OCI-LY7 (cell line): ENCODE measurements around the gene RBM5. TPM values are rescaled to one million over a fixed set of nuclear protein-coding genes. Genes with fewer than 3 reads are reported as not detected.

ENCODE experiments used
- BruUV-seq: library from RNA; stranded (reverse); fragments of 400-500 nt; replicated peaks from 2 replicates; lab custom pipeline; 2021; lab: Mats Ljungman, UMichigan
- CTCF ChIA-PET: fragments of 300-600 bp; sonication (Branson Sonifier 250); formaldehyde crosslinking; loops from one replicate; lab custom pipeline; 2022; ENCODE audit warnings: antibody characterized with exemption; ENCODE audit not compliant: unreplicated experiment; lab: Charles Lee
- POLR2A ChIA-PET: fragments of 300-600 bp; sonication (Branson Sonifier 250); formaldehyde crosslinking; loops from one replicate; lab custom pipeline; 2022; ENCODE audit warnings: antibody characterized with exemption; lab: Charles Lee
- DNase-seq: peaks from one replicate; pipeline ENCODE4 v3.0.0-alpha.2; 2015; ENCODE audit warnings: low spot score
- H2AFZ ChIP-seq: fragments of 200-600 bp; sonication (generic), shearing (Covaris generic); 2 replicates; pipeline ENCODE4 v1.6.1; 2014; ENCODE audit warnings: mild to moderate bottlenecking, antibody characterized with exemption, low read length, moderate library complexity
- H3K27ac ChIP-seq: fragments of 200-600 bp; sonication (generic); 2 replicates; pipeline ENCODE4 v1.5.1; 2014; ENCODE audit warnings: mixed run types, low read depth, mild to moderate bottlenecking, moderate library complexity, low read length, inconsistent platforms; ENCODE audit not compliant: poor library complexity, severe bottlenecking
- H3K36me3 ChIP-seq: fragments of 200-600 bp; sonication (generic); 2 replicates; pipeline ENCODE4 v1.6.1; 2014; ENCODE audit warnings: mild to moderate bottlenecking, antibody characterized with exemption, low read length, moderate library complexity, mixed read lengths; ENCODE audit not compliant: insufficient read depth
- H3K4me1 ChIP-seq: fragments of 200-600 bp; sonication (generic); 2 replicates; pipeline ENCODE4 v1.5.1; 2014; ENCODE audit warnings: mild to moderate bottlenecking, low read length; ENCODE audit not compliant: insufficient read depth, poor library complexity, severe bottlenecking
- H3K4me2 ChIP-seq: fragments of 200-600 bp; sonication (generic); 2 replicates; pipeline ENCODE4 v1.6.1; 2014; ENCODE audit warnings: mild to moderate bottlenecking, low read length
- H3K4me3 ChIP-seq: fragments of 200-600 bp; sonication (generic); 2 replicates; pipeline ENCODE4 v1.5.1; 2014; ENCODE audit warnings: mild to moderate bottlenecking, low read depth, low read length; ENCODE audit not compliant: poor library complexity, severe bottlenecking
- H3K79me2 ChIP-seq: fragments of 200-600 bp; sonication (generic); 2 replicates; pipeline ENCODE4 v1.6.1; 2016; ENCODE audit warnings: low read depth, mild to moderate bottlenecking, low read length, moderate library complexity, mixed read lengths; ENCODE audit not compliant: insufficient read depth
- H3K9me2 ChIP-seq: fragments of 200-600 bp; sonication (generic); 2 replicates; pipeline ENCODE4 v1.6.1; 2016; ENCODE audit warnings: mild to moderate bottlenecking, low read length, mixed read lengths; ENCODE audit not compliant: insufficient read depth
- H3K9me3 ChIP-seq: fragments of 200-600 bp; sonication (generic); 2 replicates; pipeline ENCODE4 v1.6.1; 2014; ENCODE audit warnings: mild to moderate bottlenecking, mixed run types, low read length, mixed read lengths
- H4K20me1 ChIP-seq: fragments of 200-600 bp; sonication (generic); 2 replicates; pipeline ENCODE4 v1.6.1; 2014; ENCODE audit warnings: mild to moderate bottlenecking, antibody characterized with exemption, low read length, moderate library complexity, mixed read lengths; ENCODE audit not compliant: insufficient read depth
- EZH2phosphoT487 ChIP-seq: fragments of 200-600 bp; sonication (generic); IDR thresholded peaks from 2 replicates; pipeline ENCODE4 v1.6.1; 2018; ENCODE audit warnings: low read depth, borderline replicate concordance, mild to moderate bottlenecking, mixed run types, antibody characterized with exemption, low read length, moderate library complexity, mixed read lengths
- intact Hi-C: fragments of 100-400 bp; cut with micrococcal nuclease; formaldehyde crosslinking; loops from one replicate; pipeline ENCODE4 v1.10.0; 2022; ENCODE audit not compliant: unreplicated experiment
- total RNA-seq, 2 experiments: library from RNA; depleted of rRNA in 1 of 2; stranded (reverse); fragments of >200 nt in 1 of 2; shearing (Covaris generic) in 1 of 2; gene quantifications; 2 replicates each; pipeline ENCODE4 v1.2.3, GENCODE V29; 2014 to 2022

The RBM5 gene
- total RNA-seq, 2 experiments from 2014 or later = 139 to 197 TPM

GRCh38 chr3:50168388-50168787, 79.7 kb downstream of the RBM5 start:
- H3K36me3 ChIP-seq = no peaks in the 10 kb centered on the region
- H3K27ac ChIP-seq = no peak overlapping the region
- no peaks in the 10 kb centered on the region for H3K4me1 ChIP-seq
- H3K79me2 ChIP-seq = no peaks in the 10 kb centered on the region
- ChIA-PET POLR2A (no interaction called here), CTCF (interaction anchor here (0.6 kb wide), 1 partner anchor 20 kb away, joined by 3 read pairs; no protein-coding TSS in a partner anchor)
- TF ChIP-seq EZH2phosphoT487 = no peak
- no peaks in the 10 kb centered on the region for H3K9me3 ChIP-seq
- BruUV-seq = no TSS peak
- no peaks in the 10 kb centered on the region for H4K20me1 ChIP-seq
- DNase-seq = no peak
- no peak overlapping the region for H3K4me2 ChIP-seq
- no peak overlapping the region for H3K4me3 ChIP-seq
- H3K9me2 ChIP-seq = no peaks in the 10 kb centered on the region
- intact Hi-C loops = no loop called here
- no peak overlapping the region for H2AFZ ChIP-seq

Other genes starting within 250 kb of the RBM5 start
- 24.4 and 38.6 TPM in 2 replicates for gene TRAIP, start 232.4 kb upstream of the RBM5 start, total RNA-seq (2014; rRNA removed; shearing (Covaris generic))
- 41.8 and 48.9 TPM in 2 replicates for gene TRAIP, start 232.4 kb upstream of the RBM5 start, total RNA-seq (2022)
- not detected in 2 replicates for gene CAMKV, start 219.0 kb upstream of the RBM5 start, total RNA-seq (2014; rRNA removed; shearing (Covaris generic))
- 0.37 and 0.63 TPM in 2 replicates for gene CAMKV, start 219.0 kb upstream of the RBM5 start, total RNA-seq (2022)
- gene MST1R, start 185.0 kb upstream of the RBM5 start, total RNA-seq (2014; rRNA removed; shearing (Covaris generic)) = 0.05 and 0.82 TPM in 2 replicates
- gene MST1R, start 185.0 kb upstream of the RBM5 start, total RNA-seq (2022) = 0.17 and 0.38 TPM in 2 replicates
- gene MON1A, start 159.1 kb upstream of the RBM5 start, total RNA-seq (2014; rRNA removed; shearing (Covaris generic)) = 6.7 and 7.3 TPM in 2 replicates
- gene MON1A, start 159.1 kb upstream of the RBM5 start, total RNA-seq (2022) = 10.4 and 11.3 TPM in 2 replicates
- gene RBM6, start 148.8 kb upstream of the RBM5 start, total RNA-seq (2014; rRNA removed; shearing (Covaris generic)) = 83.7 and 134 TPM in 2 replicates
- gene RBM6, start 148.8 kb upstream of the RBM5 start, total RNA-seq (2022) = 173 and 185 TPM in 2 replicates
- 0.28 TPM in 1 of 2 replicates, not detected in the other for gene SEMA3F, start 66.4 kb downstream of the RBM5 start, total RNA-seq (2014; rRNA removed; shearing (Covaris generic))
- 0.18 and 0.84 TPM in 2 replicates for gene SEMA3F, start 66.4 kb downstream of the RBM5 start, total RNA-seq (2022)
- not detected in 2 replicates for gene GNAT1, start 102.7 kb downstream of the RBM5 start, total RNA-seq (2014; rRNA removed; shearing (Covaris generic))
- not detected in 2 replicates for gene GNAT1, start 102.7 kb downstream of the RBM5 start, total RNA-seq (2022)
- gene SLC38A3, start 116.4 kb downstream of the RBM5 start, total RNA-seq (2014; rRNA removed; shearing (Covaris generic)) = not detected in 2 replicates
- not detected in 2 replicates for gene SLC38A3, start 116.4 kb downstream of the RBM5 start, total RNA-seq (2022)
- 165 and 190 TPM in 2 replicates for gene GNAI2, start 147.3 kb downstream of the RBM5 start, total RNA-seq (2014; rRNA removed; shearing (Covaris generic))
- 256 and 266 TPM in 2 replicates for gene GNAI2, start 147.3 kb downstream of the RBM5 start, total RNA-seq (2022)
- gene SEMA3B, start 180.2 kb downstream of the RBM5 start, total RNA-seq (2014; rRNA removed; shearing (Covaris generic)) = 0.10 and 0.28 TPM in 2 replicates
- gene SEMA3B, start 180.2 kb downstream of the RBM5 start, total RNA-seq (2022) = 0.82 and 1.2 TPM in 2 replicates
- not detected in 2 replicates for gene LSMEM2, start 190.2 kb downstream of the RBM5 start, total RNA-seq (2014; rRNA removed; shearing (Covaris generic))
- gene LSMEM2, start 190.2 kb downstream of the RBM5 start, total RNA-seq (2022) = not detected in 2 replicates
- 73.1 and 95.5 TPM in 2 replicates for gene IFRD2, start 203.5 kb downstream of the RBM5 start, total RNA-seq (2014; rRNA removed; shearing (Covaris generic))
- gene IFRD2, start 203.5 kb downstream of the RBM5 start, total RNA-seq (2022) = 93.3 and 97.3 TPM in 2 replicates
- gene HYAL3, start 210.5 kb downstream of the RBM5 start, total RNA-seq (2014; rRNA removed; shearing (Covaris generic)) = 1.2 and 2.7 TPM in 2 replicates
- gene HYAL3, start 210.5 kb downstream of the RBM5 start, total RNA-seq (2022) = 3.5 and 4.4 TPM in 2 replicates
- gene NAA80, start 210.5 kb downstream of the RBM5 start, total RNA-seq (2014; rRNA removed; shearing (Covaris generic)) = 13.6 and 18.7 TPM in 2 replicates
- gene NAA80, start 210.5 kb downstream of the RBM5 start, total RNA-seq (2022) = 18.7 and 21.7 TPM in 2 replicates
- gene HYAL1, start 214.7 kb downstream of the RBM5 start, total RNA-seq (2014; rRNA removed; shearing (Covaris generic)) = 0.85 and 2.8 TPM in 2 replicates
- gene HYAL1, start 214.7 kb downstream of the RBM5 start, total RNA-seq (2022) = 0.33 and 0.36 TPM in 2 replicates
- 15.3 and 19.7 TPM in 2 replicates for gene HYAL2, start 233.8 kb downstream of the RBM5 start, total RNA-seq (2014; rRNA removed; shearing (Covaris generic))
- 7.6 and 7.7 TPM in 2 replicates for gene HYAL2, start 233.8 kb downstream of the RBM5 start, total RNA-seq (2022)
- gene TUSC2, start 239.3 kb downstream of the RBM5 start, total RNA-seq (2014; rRNA removed; shearing (Covaris generic)) = 24.5 and 26.9 TPM in 2 replicates
- gene TUSC2, start 239.3 kb downstream of the RBM5 start, total RNA-seq (2022) = 20.2 and 20.4 TPM in 2 replicates